Right renal cortex interstitium (tissue), 3 donors: ENCODE results near the gene WSB2. TPM values are rescaled to one million over a fixed set of nuclear protein-coding genes. Genes with fewer than 3 reads are reported as not detected.
"Not testable (repeated sequence)": the region's sequence is repeated elsewhere in the genome, so short reads cannot be mapped to it uniquely, and the experiment has no call there.

Experiments used
- DNase-seq, 3 donors: peaks; one replicate each; pipeline ENCODE4 v3.0.0-alpha.2; 2013; ENCODE audit warnings: low read depth in 3 of 3, low spot score in 2 of 3
- polyA plus RNA-seq, 3 donors: library from polyadenylated mRNA; unstranded; fragments of 120-200 nt; gene quantifications; one replicate each; pipeline ENCODE4 v1.2.1, GENCODE V29; 2013; ENCODE audit not compliant: insufficient read length in 3 of 3

WSB2 gene
- polyA plus RNA-seq, 3 donors: 52.1 to 53.2 (median 52.8) TPM

DNA sequence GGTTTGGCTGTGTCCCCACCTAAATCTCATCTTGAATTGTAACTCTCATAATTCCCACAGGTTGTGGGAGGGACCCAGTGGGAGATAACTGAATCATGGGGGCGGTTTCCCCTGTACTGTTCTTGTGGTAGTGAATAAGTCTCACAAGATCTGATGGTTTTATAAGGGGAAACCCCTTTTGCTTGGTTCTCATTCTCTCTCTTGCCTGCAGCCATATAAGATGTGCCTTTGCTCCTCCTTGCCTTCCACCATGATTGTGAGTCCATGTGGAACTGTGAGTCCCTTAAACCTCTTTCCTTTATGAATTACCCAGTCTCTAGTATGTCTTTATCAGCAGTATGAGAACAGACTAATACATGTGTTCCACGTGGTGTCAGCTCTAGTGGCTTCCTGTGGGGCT is 61.2 kb downstream of the WSB2 start:
- DNase-seq: not testable (repeated sequence)

DNA sequence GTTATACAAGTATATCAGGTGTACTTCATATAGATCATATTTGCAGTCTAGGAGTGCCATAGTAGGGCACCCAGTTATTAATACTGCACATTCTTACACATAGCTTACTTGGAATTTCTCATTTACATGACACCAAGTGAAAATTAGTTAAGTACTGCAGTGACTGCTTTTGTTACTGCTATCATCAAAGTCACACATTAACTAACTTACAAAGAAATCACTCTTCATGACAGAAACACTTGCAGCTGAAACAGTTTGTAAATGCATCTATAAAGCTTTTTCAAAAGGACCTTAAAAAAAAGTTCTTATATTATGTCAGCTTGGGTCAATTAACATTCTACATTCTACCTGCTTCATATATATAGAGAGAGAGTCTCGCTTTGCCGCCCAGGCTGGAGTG is 62.3 kb downstream of the WSB2 start:
- DNase-seq: no peak

DNA sequence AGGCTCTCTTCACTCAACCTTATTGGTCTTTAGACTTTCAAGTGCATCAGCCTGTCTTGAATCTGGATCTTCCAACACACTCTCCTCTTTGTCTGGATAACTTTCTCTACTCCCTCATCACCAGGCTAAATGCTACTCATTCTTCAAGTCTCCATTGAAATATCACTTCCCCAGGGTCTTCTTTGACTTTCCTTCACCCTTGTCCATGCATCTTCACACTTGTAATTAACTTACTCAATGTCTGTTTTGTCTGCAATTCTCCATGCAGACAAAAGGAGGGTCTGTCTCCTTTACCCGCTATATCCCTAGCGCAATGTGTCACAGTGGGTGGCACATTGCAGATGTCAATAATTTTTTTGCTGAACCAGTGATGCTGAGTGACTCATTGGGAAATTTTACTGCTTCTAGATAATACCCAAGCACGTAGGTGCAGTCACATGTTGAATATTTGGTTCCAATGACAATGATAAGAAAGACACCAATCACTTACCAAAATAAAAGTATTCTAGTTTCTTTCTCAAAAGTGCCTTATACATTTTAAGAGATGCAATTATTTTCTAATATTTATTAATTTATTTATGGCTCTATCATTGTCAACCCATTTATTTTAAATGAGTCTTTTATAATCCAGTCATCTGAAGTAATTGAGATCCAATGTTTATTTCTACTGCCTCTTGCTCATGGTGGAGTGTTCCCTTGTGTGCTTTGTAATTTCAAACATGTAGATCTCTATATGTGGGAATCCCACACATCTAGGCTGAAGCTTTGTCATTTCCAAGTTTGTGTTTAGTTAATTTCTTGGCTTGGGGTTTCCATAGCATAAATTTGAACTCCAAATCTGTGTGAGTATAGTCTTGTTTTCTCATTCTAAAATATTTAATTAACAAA is 66.2 kb downstream of the WSB2 start:
- no peak for DNase-seq

DNA sequence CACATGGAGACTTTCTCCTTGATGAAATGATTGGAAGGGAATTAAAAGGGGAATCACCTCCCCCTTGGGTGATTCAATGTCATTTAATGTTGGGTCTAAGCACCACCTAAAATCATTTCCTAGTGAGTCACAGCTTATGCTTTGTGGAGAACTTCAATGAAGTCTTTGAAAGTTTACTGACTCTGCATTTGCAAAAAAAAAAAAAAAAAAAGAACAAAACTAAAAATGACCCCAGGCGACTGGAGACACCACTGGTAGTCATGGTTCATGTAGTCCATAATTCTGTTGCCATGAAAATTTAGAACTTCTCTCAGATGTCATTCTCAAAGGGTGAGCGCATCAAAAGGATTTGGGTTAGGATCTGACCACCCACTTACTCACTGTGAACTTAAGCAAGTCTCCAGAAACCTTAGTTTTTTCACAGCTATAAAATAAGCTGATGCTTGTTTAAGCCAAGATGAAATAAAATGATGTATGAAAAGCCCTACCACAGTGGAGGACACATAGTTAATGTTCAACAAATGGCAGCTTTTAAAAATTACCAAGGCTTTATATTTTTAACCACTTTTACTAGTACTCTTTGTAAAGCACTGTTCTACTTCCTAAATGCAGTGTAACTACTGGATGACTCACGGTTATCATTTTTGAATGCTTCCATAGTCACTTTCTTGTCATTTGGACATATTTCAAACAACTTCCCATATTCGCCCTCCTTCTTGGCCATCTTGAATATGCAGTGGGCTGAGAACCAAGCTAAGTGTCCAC is 74.1 kb downstream of the WSB2 start:
- no peak for DNase-seq

DNA sequence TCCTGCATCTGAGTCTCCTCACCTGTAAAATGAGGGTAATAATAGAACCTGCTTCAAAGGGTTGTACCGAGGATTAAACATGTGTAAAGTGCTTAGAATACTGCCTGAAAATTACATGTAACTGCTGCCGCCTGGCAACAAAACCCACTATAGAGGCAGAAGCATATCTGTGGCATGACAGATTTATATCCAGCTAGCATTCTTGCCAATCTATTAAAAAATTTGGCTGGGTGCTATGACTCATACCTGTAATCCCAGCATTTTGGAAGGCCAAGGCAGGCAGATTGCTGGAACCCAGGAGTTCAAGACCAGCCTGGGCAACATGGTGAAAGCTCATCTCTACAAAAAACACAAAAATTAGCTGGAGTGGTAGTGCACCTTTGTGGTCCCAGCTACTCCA is 75.8 kb downstream of the WSB2 start:
- DNase-seq: no peak

Other genes with a start within 250 kb of the WSB2 start
- under 1 TPM; 0.75 to 0.89 (median 0.89) TPM for gene KSR2, start 92.2 kb downstream of the WSB2 start, polyA plus RNA-seq
- 10 to 100 TPM; 33.9 to 35.3 (median 33.9) TPM for gene RFC5, start 44.5 kb downstream of the WSB2 start, polyA plus RNA-seq
- 10 to 100 TPM; 20.5 to 24.8 (median 24.6) TPM for gene VSIG10, start 42.8 kb upstream of the WSB2 start, polyA plus RNA-seq
- 100 to 1,000 TPM; 315 to 320 (median 318) TPM for gene PEBP1, start 74.9 kb upstream of the WSB2 start, polyA plus RNA-seq